Measurements from ENCODE around the gene PROSER1. TPM values are rescaled to one million over a fixed set of nuclear protein-coding genes. Genes with fewer than 3 reads are reported as not detected.

The PROSER1 gene
- total and polyA plus RNA-seq, 10 of the 15 experiments (the other 5 are each of a cell fraction or from before 2014, with no cell fraction given) = 14.3 to 66.0 (median 26.9) TPM

DNA sequence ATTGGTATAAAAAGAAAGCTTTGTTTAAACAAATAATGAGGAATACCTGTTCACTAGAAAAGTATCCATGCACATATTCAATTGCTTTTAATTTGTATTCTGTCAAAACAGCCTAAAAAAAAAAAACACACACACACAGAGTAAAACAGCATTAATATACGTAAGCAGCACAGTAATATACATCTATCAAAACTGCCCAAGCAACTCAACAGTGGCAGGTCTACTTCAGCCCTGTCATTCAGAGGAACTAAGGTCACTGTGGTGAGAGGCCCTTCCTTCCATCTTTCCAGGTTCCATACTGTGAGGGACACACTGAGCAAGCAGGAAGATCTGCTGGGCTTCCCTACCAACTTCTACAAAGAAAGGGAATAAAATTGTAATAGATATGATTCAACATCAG lies 3.8 kb downstream of the PROSER1 start:
- FAIRE-seq (no peak), DNase-seq (ENCODE audit: low read depth, low spot score) (no peak), ATAC-seq (no peak)
- Histone ChIP-seq H3K27me3 (replicated peaks in 1 of 2; ENCODE audit: control insufficient read depth in 2 of 2, insufficient read depth in 2 of 2, low read length in 1 of 2) (no peaks in the 10 kb centered on the region), H3K4me1 (ENCODE audit: control insufficient read depth, insufficient read depth, low read length) (no peaks in the 10 kb centered on the region; the same call in 1 of the 2 replicates), H3K36me3 (ENCODE audit: control insufficient read depth in 2 of 2, insufficient read depth in 2 of 2, low read length in 1 of 2) (peaks cover 0 to 6% of the 10 kb centered on the region in 2 experiments; a peak in 2 of 4 replicates), H4K20me1 (ENCODE audit: control insufficient read depth, insufficient read depth) (no peaks in the 10 kb centered on the region), H3K9me3 (replicated peaks; ENCODE audit: control insufficient read depth, insufficient read depth, low read length) (no peaks in the 10 kb centered on the region), H3K4me3 (peak overlapping the region; percentile 95; the same call in 1 of the 2 replicates), H2AFZ (ENCODE audit: control insufficient read depth, low read depth, low read length) (no peak overlapping the region), H3K27ac (ENCODE audit: control insufficient read depth, insufficient read depth) (peak overlapping the region; percentile 9; the same call in 1 of the 2 replicates), H3K79me2 (ENCODE audit: control insufficient read depth, insufficient read depth, low read length) (peaks cover 76% of the 10 kb centered on the region), H3K9ac (ENCODE audit: control insufficient read depth, insufficient read depth, low read length) (no peak overlapping the region), H3K4me2 (ENCODE audit: control insufficient read depth, insufficient read depth) (peak overlapping the region; percentile 74)
- ChIA-PET RAD21 (ENCODE audit: unreplicated experiment) (interaction anchor here (1.0 kb wide), 1 partner anchor 163 kb away, joined by 4 read pairs; no protein-coding TSS in a partner anchor), POLR2A (interaction anchor here (0.7 kb wide), 1 partner anchor 18 kb away, joined by 3 read pairs; no protein-coding TSS in a partner anchor), CTCF (interaction anchor here (0.9 to 1.1 kb wide), 3 partner anchors 10 to 119 kb away, joined by 3 to 5 read pairs (median 3); no protein-coding TSS in a partner anchor), SMC1A (ENCODE audit: uncharacterized antibody, unreplicated experiment) (interaction anchor here (1.2 kb wide), 1 partner anchor 582 kb away, joined by 4 read pairs; no protein-coding TSS in a partner anchor)
- TF ChIP-seq CREB1 (IDR thresholded peaks at IDR 0.05; ENCODE audit: low read depth) (no peak), TCF12 (IDR thresholded peaks at IDR 0.05; ENCODE audit: low read depth, low read length) (no peak)
- TF ChIP-seq, protein P1, sequence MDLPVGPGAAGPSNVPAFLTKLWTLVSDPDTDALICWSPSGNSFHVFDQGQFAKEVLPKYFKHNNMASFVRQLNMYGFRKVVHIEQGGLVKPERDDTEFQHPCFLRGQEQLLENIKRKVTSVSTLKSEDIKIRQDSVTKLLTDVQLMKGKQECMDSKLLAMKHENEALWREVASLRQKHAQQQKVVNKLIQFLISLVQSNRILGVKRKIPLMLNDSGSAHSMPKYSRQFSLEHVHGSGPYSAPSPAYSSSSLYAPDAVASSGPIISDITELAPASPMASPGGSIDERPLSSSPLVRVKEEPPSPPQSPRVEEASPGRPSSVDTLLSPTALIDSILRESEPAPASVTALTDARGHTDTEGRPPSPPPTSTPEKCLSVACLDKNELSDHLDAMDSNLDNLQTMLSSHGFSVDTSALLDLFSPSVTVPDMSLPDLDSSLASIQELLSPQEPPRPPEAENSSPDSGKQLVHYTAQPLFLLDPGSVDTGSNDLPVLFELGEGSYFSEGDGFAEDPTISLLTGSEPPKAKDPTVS (IDR thresholded peaks at IDR 0.05; ENCODE audit: low read depth, low read length) = no peak
- TF ChIP-seq, protein P2, sequence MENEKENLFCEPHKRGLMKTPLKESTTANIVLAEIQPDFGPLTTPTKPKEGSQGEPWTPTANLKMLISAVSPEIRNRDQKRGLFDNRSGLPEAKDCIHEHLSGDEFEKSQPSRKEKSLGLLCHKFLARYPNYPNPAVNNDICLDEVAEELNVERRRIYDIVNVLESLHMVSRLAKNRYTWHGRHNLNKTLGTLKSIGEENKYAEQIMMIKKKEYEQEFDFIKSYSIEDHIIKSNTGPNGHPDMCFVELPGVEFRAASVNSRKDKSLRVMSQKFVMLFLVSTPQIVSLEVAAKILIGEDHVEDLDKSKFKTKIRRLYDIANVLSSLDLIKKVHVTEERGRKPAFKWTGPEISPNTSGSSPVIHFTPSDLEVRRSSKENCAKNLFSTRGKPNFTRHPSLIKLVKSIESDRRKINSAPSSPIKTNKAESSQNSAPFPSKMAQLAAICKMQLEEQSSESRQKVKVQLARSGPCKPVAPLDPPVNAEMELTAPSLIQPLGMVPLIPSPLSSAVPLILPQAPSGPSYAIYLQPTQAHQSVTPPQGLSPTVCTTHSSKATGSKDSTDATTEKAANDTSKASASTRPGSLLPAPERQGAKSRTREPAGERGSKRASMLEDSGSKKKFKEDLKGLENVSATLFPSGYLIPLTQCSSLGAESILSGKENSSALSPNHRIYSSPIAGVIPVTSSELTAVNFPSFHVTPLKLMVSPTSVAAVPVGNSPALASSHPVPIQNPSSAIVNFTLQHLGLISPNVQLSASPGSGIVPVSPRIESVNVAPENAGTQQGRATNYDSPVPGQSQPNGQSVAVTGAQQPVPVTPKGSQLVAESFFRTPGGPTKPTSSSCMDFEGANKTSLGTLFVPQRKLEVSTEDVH (IDR thresholded peaks at IDR 0.05; ENCODE audit: low read depth, partially characterized antibody) = no peak
- TF ChIP-seq, protein P3, sequence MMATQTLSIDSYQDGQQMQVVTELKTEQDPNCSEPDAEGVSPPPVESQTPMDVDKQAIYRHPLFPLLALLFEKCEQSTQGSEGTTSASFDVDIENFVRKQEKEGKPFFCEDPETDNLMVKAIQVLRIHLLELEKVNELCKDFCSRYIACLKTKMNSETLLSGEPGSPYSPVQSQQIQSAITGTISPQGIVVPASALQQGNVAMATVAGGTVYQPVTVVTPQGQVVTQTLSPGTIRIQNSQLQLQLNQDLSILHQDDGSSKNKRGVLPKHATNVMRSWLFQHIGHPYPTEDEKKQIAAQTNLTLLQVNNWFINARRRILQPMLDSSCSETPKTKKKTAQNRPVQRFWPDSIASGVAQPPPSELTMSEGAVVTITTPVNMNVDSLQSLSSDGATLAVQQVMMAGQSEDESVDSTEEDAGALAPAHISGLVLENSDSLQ (IDR thresholded peaks at IDR 0.05) = 0 out of 2 replicates have a peak, but pooled peaks have one; percentile 24
- in situ Hi-C loops (cut with MboI) = no loop called here
- WGBS (ENCODE audit: insufficient coverage, insufficient replicate concordance, low lambda C conversion rate, missing lambda C conversion rate) = 89% methylated on average over 1 of the region's 1 CpG
- no TSS peak for BruUV-seq (replicated peaks)
- intact Hi-C loops (cut with micrococcal nuclease; ENCODE audit: unreplicated experiment) = loop anchor here (10.0 kb wide), 1 partner anchor 689 kb away; the partner anchor contains the start of gene UFM1

Data from GM12878 (cell line).